Activated CD4-positive, CD25-positive, alpha-beta regulatory T cell (primary cell): ENCODE measurements around the gene MUC21.
"Not testable (repeated sequence)": the region's sequence is repeated elsewhere in the genome, so short reads cannot be mapped to it uniquely, and the experiment has no call there.

ENCODE experiments used
- DNase-seq, 4 experiments: peaks; one replicate each; lab custom pipeline; 2025; lab: John Stamatoyannopoulos, UW

MUC21 gene

GRCh38 chr6:31008165-31008564 is 24.6 kb downstream of the MUC21 start:
- DNase-seq = no peak

GRCh38 chr6:31009731-31010130 is 26.2 kb downstream of the MUC21 start:
- DNase-seq = no peak

- no peak for DNase-seq
Observed at GRCh38 chr6:31010393-31011060, 27.0 kb downstream of the MUC21 start, which contains the start of gene MUC22. Gene MUC22 (plus strand): TSS chr6:31010474. CDS start chr6:31010707, 233 bp downstream.

GRCh38 chr6:31011153-31011552 is 27.6 kb downstream of the MUC21 start:
- no peak for DNase-seq

- DNase-seq = no peak
Observed at GRCh38 chr6:31016659-31017299, 33.3 kb downstream of the MUC21 start.

GRCh38 chr6:31017436-31017835 is 33.9 kb downstream of the MUC21 start:
- not testable (repeated sequence) for DNase-seq

- DNase-seq = no peak
Observed at GRCh38 chr6:31020057-31020456, 36.5 kb downstream of the MUC21 start.

GRCh38 chr6:31020631-31021255 is 37.2 kb downstream of the MUC21 start:
- DNase-seq = not testable (repeated sequence)

- not testable (repeated sequence) for DNase-seq
Observed at GRCh38 chr6:31021705-31022531, 38.4 kb downstream of the MUC21 start.

- no peak for DNase-seq
Observed at GRCh38 chr6:31025595-31025994, 42.1 kb downstream of the MUC21 start.

GRCh38 chr6:31031095-31031494 is 47.6 kb downstream of the MUC21 start:
- DNase-seq = no peak

- no peak for DNase-seq
Observed at GRCh38 chr6:31033075-31033474, 49.6 kb downstream of the MUC21 start.

- DNase-seq = no peak
Observed at GRCh38 chr6:31035862-31036497, 52.5 kb downstream of the MUC21 start.

- DNase-seq = no peak
Observed at GRCh38 chr6:31037169-31037568, 53.7 kb downstream of the MUC21 start.

GRCh38 chr6:31037682-31038081 is 54.2 kb downstream of the MUC21 start:
- DNase-seq = no peak

GRCh38 chr6:31038559-31038958 is 55.0 kb downstream of the MUC21 start:
- no peak for DNase-seq
